ENCODE measurements around the gene DBT. TPM values are rescaled to one million over a fixed set of nuclear protein-coding genes. Genes with fewer than 3 reads are reported as not detected.

Gene DBT
- total and polyA plus RNA-seq, 2 donors (not counting 1 experiment from before 2014, with no cell fraction given): 2.6 to 15.1 TPM

DNA sequence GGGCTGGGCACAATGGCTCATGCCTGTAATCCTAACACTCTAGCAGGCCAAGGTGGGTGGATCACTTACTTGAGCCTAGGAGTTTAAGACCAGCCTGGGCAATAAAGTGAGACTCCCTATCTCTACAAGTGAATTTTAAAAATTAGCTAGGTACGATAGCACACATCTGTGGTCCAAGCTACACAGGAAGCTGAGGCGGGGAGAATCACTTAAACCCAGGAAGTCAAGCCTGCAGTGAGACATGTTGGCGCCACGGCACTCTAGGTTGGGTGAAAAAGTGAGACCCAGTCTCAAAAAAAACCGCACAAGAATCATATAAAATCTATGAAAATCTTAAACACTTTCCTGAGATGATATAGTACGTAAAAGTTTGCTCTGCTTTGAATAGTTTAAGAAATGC is 30.2 kb downstream of the DBT start:
- no peak for ATAC-seq (ENCODE audit: low read depth)
- Histone ChIP-seq H3K27ac (ENCODE audit: low read length in 2 of 2) (no peak overlapping the region), H3K36me3 (replicated peaks in 1 of 2; ENCODE audit: control extremely low read depth in 1 of 2, control insufficient read depth in 1 of 2, extremely low read depth in 1 of 2, insufficient read depth in 2 of 2, low read length in 1 of 2) (peaks cover 0 to 24% of the 10 kb centered on the region in 2 experiments), H3K9ac (ENCODE audit: low read length) (no peak overlapping the region), H3K27me3 (replicated peaks in 1 of 4; ENCODE audit: control extremely low read depth in 1 of 4, control insufficient read depth in 3 of 4, insufficient read depth in 4 of 4, low read length in 3 of 4) (no peaks in the 10 kb centered on the region), H3K79me2 (ENCODE audit: control insufficient read depth, insufficient read depth, low read length) (no peaks in the 10 kb centered on the region), H3K9me3 (ENCODE audit: control extremely low read depth in 1 of 3, control insufficient read depth in 2 of 3, insufficient read depth in 1 of 3, low read length in 2 of 3) (no peaks in the 10 kb centered on the region), H3K4me1 (ENCODE audit: control insufficient read depth in 2 of 2, insufficient read depth in 2 of 2, low read length in 2 of 2) (no peaks in the 10 kb centered on the region), H3K4me3 (ENCODE audit: control extremely low read depth in 1 of 5, extremely low read depth in 1 of 5, insufficient read depth in 1 of 5, low read depth in 2 of 5, low read length in 4 of 5) (no peak overlapping the region), H2AFZ (ENCODE audit: insufficient read depth, low read depth, low read length, poor library complexity, severe bottlenecking) (no peak overlapping the region), H4K20me1 (ENCODE audit: control insufficient read depth, insufficient read depth, low read length, poor library complexity, severe bottlenecking) (no peaks in the 10 kb centered on the region), H3K4me2 (replicated peaks; ENCODE audit: low read depth, low read length, poor library complexity, severe bottlenecking) (no peak overlapping the region)
- H3K4me3 Mint-ChIP-seq: no peak overlapping the region
- no peaks in the 10 kb centered on the region for H3K27me3 Mint-ChIP-seq
- intact Hi-C loops (cut with micrococcal nuclease): no loop called here
- no peak for DNase-seq
- no peaks in the 10 kb centered on the region for H3K9me3 Mint-ChIP-seq (ENCODE audit: insufficient read depth)
- WGBS (ENCODE audit: insufficient coverage): no CpG with 5 or more reads among the region's 6 CpGs
- TF ChIP-seq, protein P1, sequence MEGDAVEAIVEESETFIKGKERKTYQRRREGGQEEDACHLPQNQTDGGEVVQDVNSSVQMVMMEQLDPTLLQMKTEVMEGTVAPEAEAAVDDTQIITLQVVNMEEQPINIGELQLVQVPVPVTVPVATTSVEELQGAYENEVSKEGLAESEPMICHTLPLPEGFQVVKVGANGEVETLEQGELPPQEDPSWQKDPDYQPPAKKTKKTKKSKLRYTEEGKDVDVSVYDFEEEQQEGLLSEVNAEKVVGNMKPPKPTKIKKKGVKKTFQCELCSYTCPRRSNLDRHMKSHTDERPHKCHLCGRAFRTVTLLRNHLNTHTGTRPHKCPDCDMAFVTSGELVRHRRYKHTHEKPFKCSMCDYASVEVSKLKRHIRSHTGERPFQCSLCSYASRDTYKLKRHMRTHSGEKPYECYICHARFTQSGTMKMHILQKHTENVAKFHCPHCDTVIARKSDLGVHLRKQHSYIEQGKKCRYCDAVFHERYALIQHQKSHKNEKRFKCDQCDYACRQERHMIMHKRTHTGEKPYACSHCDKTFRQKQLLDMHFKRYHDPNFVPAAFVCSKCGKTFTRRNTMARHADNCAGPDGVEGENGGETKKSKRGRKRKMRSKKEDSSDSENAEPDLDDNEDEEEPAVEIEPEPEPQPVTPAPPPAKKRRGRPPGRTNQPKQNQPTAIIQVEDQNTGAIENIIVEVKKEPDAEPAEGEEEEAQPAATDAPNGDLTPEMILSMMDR (IDR thresholded peaks at IDR 0.05): no peak
- TF ChIP-seq EZH2 (IDR thresholded peaks at IDR 0.05; ENCODE audit: borderline replicate concordance, insufficient read depth, low read depth, low read length, poor library complexity, severe bottlenecking): no peak
- H3K27ac Mint-ChIP-seq: no peak overlapping the region
- no peaks in the 10 kb centered on the region for H3K4me1 Mint-ChIP-seq
- POLR2A ChIA-PET: no interaction called here
- CTCF ChIA-PET: no interaction called here

DNA sequence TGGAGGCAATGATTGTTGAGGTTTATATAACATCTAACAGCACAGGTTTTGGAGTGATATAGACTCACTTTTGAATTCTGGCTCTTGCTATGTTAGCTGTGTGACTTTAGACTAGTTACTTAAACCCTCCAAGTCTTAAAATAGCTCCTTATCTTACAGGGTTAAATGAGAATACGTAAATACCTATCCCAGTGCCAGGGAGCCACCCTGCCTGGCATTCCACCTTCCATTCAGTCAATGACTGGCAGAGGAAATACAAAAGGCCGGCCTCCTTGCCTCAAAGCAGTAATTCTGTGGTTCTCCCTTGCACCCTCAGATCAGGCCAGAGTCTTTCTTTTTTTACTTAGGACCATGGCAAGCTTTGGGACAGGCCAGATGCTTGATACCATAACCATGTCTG is 31.8 kb downstream of the DBT start:
- Histone ChIP-seq H3K4me1 (ENCODE audit: control insufficient read depth in 2 of 2, insufficient read depth in 2 of 2, low read length in 2 of 2) (no peaks in the 10 kb centered on the region), H3K9ac (ENCODE audit: low read length) (no peak overlapping the region), H3K4me3 (ENCODE audit: control extremely low read depth in 1 of 5, extremely low read depth in 1 of 5, insufficient read depth in 1 of 5, low read depth in 2 of 5, low read length in 4 of 5) (no peak overlapping the region), H2AFZ (ENCODE audit: insufficient read depth, low read depth, low read length, poor library complexity, severe bottlenecking) (no peak overlapping the region), H3K27ac (ENCODE audit: low read length in 2 of 2) (no peak overlapping the region), H4K20me1 (ENCODE audit: control insufficient read depth, insufficient read depth, low read length, poor library complexity, severe bottlenecking) (no peaks in the 10 kb centered on the region), H3K4me2 (replicated peaks; ENCODE audit: low read depth, low read length, poor library complexity, severe bottlenecking) (no peak overlapping the region), H3K27me3 (replicated peaks in 1 of 4; ENCODE audit: control extremely low read depth in 1 of 4, control insufficient read depth in 3 of 4, insufficient read depth in 4 of 4, low read length in 3 of 4) (no peaks in the 10 kb centered on the region), H3K36me3 (replicated peaks in 1 of 2; ENCODE audit: control extremely low read depth in 1 of 2, control insufficient read depth in 1 of 2, extremely low read depth in 1 of 2, insufficient read depth in 2 of 2, low read length in 1 of 2) (peaks cover 0 to 35% of the 10 kb centered on the region in 2 experiments), H3K79me2 (ENCODE audit: control insufficient read depth, insufficient read depth, low read length) (no peaks in the 10 kb centered on the region), H3K9me3 (ENCODE audit: control extremely low read depth in 1 of 3, control insufficient read depth in 2 of 3, insufficient read depth in 1 of 3, low read length in 2 of 3) (no peaks in the 10 kb centered on the region)
- no peak for ATAC-seq (ENCODE audit: low read depth)
- no peaks in the 10 kb centered on the region for H3K27me3 Mint-ChIP-seq
- intact Hi-C loops (cut with micrococcal nuclease): no loop called here
- no peaks in the 10 kb centered on the region for H3K4me1 Mint-ChIP-seq
- no peaks in the 10 kb centered on the region for H3K9me3 Mint-ChIP-seq (ENCODE audit: insufficient read depth)
- no peak for DNase-seq
- ChIA-PET CTCF (no interaction called here), POLR2A (no interaction called here)
- H3K27ac Mint-ChIP-seq: no peak overlapping the region
- WGBS (ENCODE audit: insufficient coverage): 100% methylated on average over 2 of the region's 2 CpGs
- H3K4me3 Mint-ChIP-seq: no peak overlapping the region
- TF ChIP-seq EZH2 (IDR thresholded peaks at IDR 0.05; ENCODE audit: borderline replicate concordance, insufficient read depth, low read depth, low read length, poor library complexity, severe bottlenecking): no peak
- TF ChIP-seq, protein P1 (IDR thresholded peaks at IDR 0.05): no peak

Measured in B cell (primary cell).